Measurements from ENCODE around the gene HNRNPDL.
"Not testable (repeated sequence)": the region's sequence is repeated elsewhere in the genome, so short reads cannot be mapped to it uniquely, and the experiment has no call there.

DNA sequence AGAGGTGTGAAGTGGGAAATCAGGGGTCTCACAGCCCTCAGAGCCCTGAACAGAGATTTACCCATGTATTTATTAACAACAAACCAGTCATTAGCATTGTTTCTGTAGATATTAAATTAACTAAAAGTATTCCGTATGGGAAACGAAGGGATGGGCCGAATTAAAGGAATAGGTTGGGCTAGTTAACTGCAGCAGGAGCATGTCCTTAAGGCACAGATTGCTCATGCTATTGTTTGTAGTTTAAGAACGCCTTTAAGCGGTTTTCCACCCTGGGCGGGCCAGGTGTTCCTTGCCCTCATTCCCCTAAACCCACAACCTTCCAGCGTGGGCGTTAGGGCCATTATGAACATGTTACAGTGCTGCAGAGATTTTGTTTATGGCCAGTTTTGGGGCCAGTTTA, 44.0 kb downstream of the HNRNPDL start:
- TF ChIP-seq EZH2 (IDR thresholded peaks at IDR 0.05; ENCODE audit: insufficient read depth, poor library complexity, severe bottlenecking); EZH2phosphoT487 (IDR thresholded peaks at IDR 0.05; ENCODE audit: insufficient read depth, low read depth): not testable (repeated sequence)

All from GM23248 (cell line).